CD4-positive, alpha-beta T cell (primary cell): ENCODE results near the gene NPBWR2. TPM values are rescaled to one million over a fixed set of nuclear protein-coding genes. Genes with fewer than 3 reads are reported as not detected.

ENCODE experiments used
- ATAC-seq: fragments of 200-7000 bp; cut with Tn5 transposase; one replicate; pipeline ENCODE4 v1.10.0; 2022; ENCODE audit warnings: mild to moderate bottlenecking; ENCODE audit not compliant: poor library complexity
- CTCF ChIA-PET: fragments of 350-600 bp; sonication (Branson Sonifier 250); formaldehyde crosslinking; loops from one replicate; lab custom pipeline; 2021; ENCODE audit warnings: antibody characterized with exemption, inconsistent platforms; lab: Charles Lee
- POLR2A ChIA-PET: fragments of 350-600 bp; sonication (Branson Sonifier 250); formaldehyde crosslinking; loops from one replicate; lab custom pipeline; 2021; ENCODE audit warnings: antibody characterized with exemption, inconsistent platforms; lab: Charles Lee
- DNase-seq, 14 experiments: peaks; one replicate each; pipeline ENCODE4 v3.0.0-alpha.2; 2013 to 2020; ENCODE audit warnings: mixed read lengths in 2 of 14
- H3K27ac ChIP-seq, 2 donors: one replicate each; pipeline versions ENCODE4 v1.5.1 to v1.7.0; 2013; ENCODE audit warnings: low read length in 2 of 2, low read depth in 1 of 2, mild to moderate bottlenecking in 1 of 2
- H3K27me3 ChIP-seq, 2 experiments: 1 replicate in 1 of 2; 2 replicates in 1 of 2; pipeline versions ENCODE4 v1.6.1 to v1.7.0; 2013; ENCODE audit warnings: low read length in 2 of 2, control low read depth in 1 of 2, mild to moderate bottlenecking in 1 of 2, moderate library complexity in 1 of 2; ENCODE audit not compliant: insufficient read depth in 2 of 2, control insufficient read depth in 1 of 2
- H3K36me3 ChIP-seq: one replicate; pipeline ENCODE4 v1.6.1; 2013; ENCODE audit warnings: low read length, control low read depth; ENCODE audit not compliant: insufficient read depth
- H3K4me1 ChIP-seq: one replicate; pipeline ENCODE4 v1.6.1; 2013; ENCODE audit warnings: low read length, control low read depth; ENCODE audit not compliant: insufficient read depth
- H3K4me3 ChIP-seq: one replicate; pipeline ENCODE4 v1.5.1; 2013; ENCODE audit warnings: mild to moderate bottlenecking, low read length, moderate library complexity
- H3K9me3 ChIP-seq, 2 experiments: 1 replicate in 1 of 2; 2 replicates in 1 of 2; pipeline versions ENCODE4 v1.6.1 to v1.7.0; 2013; ENCODE audit warnings: low read length in 2 of 2, mild to moderate bottlenecking in 2 of 2, control low read depth in 1 of 2, moderate library complexity in 1 of 2; ENCODE audit not compliant: control insufficient read depth in 1 of 2, insufficient read depth in 1 of 2
- H3K27ac Mint-ChIP-seq: one replicate; pipeline ENCODE4 v1.8.0; 2020; ENCODE audit warnings: mixed read lengths
- H3K27me3 Mint-ChIP-seq: one replicate; pipeline ENCODE4 v1.8.0; 2021; ENCODE audit warnings: mixed read lengths
- H3K36me3 Mint-ChIP-seq: one replicate; pipeline ENCODE4 v1.8.0; 2021; ENCODE audit warnings: low read depth, mixed read lengths
- H3K4me1 Mint-ChIP-seq: one replicate; pipeline ENCODE4 v1.8.0; 2021; ENCODE audit warnings: low read depth, mixed read lengths
- H3K4me3 Mint-ChIP-seq: one replicate; pipeline ENCODE4 v1.8.0; 2020; ENCODE audit warnings: mild to moderate bottlenecking, mixed read lengths
- H3K9me3 Mint-ChIP-seq: one replicate; pipeline ENCODE4 v1.8.0; 2020; ENCODE audit warnings: mixed read lengths
- CTCF ChIP-seq: fragments of 200-600 bp; IDR thresholded peaks from one replicate; pipeline ENCODE4 v1.8.0; 2022; ENCODE audit warnings: antibody characterized with exemption, mild to moderate bottlenecking
- intact Hi-C, 2 experiments: fragments of 100-400 bp; cut with DNase I in 1 of 2; cut with micrococcal nuclease in 1 of 2; formaldehyde crosslinking; loops; one replicate each; pipeline versions ENCODE4 v1.15.1 to v1.9.0; 2023 to 2025; cut with DNase I, micrococcal nuclease
- total RNA-seq, 174 experiments: library from RNA in 2 of 174; stranded (reverse) in 2 of 174; gene quantifications; one replicate each; pipeline ENCODE4 v1.2.3 and lab custom pipeline; 2021 to 2026

The NPBWR2 gene
- total RNA-seq, 2 experiments from 2014 or later = 0.38 to 0.47 TPM

- Mint-ChIP-seq H3K4me1 (peaks cover 39% of the 10 kb centered on the region), H3K27me3 (no peaks in the 10 kb centered on the region), H3K27ac (peak overlapping the region; percentile 86), H3K4me3 (peak overlapping the region; percentile 91), H3K36me3 (peaks cover 26% of the 10 kb centered on the region), H3K9me3 (no peaks in the 10 kb centered on the region)
- Histone ChIP-seq H3K36me3 (peaks cover 36% of the 10 kb centered on the region), H3K27ac (peak overlapping the region; percentile 57 to 80), H3K4me3 (peak overlapping the region; percentile 93), H3K27me3 (no peaks in the 10 kb centered on the region), H3K4me1 (peaks cover 57% of the 10 kb centered on the region), H3K9me3 (no peaks in the 10 kb centered on the region)
- DNase-seq = peak; percentile 50 to 83 (median 66)
- TF ChIP-seq CTCF = no peak
- ATAC-seq = peak; percentile 73
- ChIA-PET POLR2A (interaction anchor here (0.5 to 3.7 kb wide), 10 partner anchors 9 to 443 kb away, joined by 3 to 30 read pairs (median 8); partner anchors contain the start of genes PCMTD2 and TCEA2), CTCF (interaction anchor here (0.7 to 3.0 kb wide), 4 partner anchors 8 to 104 kb away, joined by 3 to 12 read pairs (median 6); no protein-coding TSS in a partner anchor)
- intact Hi-C loops = loop anchor here in 1 of 2 experiments (2.0 to 5.0 kb wide), 2 partner anchors 15 to 36 kb away; partner anchors contain the start of gene TCEA2
Measured at GRCh38 chr20:64077876-64078551, 29.4 kb downstream of the NPBWR2 start.

GRCh38 chr20:64077541-64077875 lies 29.9 kb downstream of the NPBWR2 start:
- H3K36me3 Mint-ChIP-seq = peaks cover 29% of the 10 kb centered on the region
- H3K27me3 ChIP-seq = no peaks in the 10 kb centered on the region
- ChIA-PET CTCF (interaction anchor here (0.7 to 3.0 kb wide), 5 partner anchors 8 to 104 kb away, joined by 3 to 12 read pairs (median 5); no protein-coding TSS in a partner anchor), POLR2A (interaction anchor here (0.5 to 3.7 kb wide), 10 partner anchors 8 to 442 kb away, joined by 3 to 30 read pairs (median 8); partner anchors contain the start of genes PCMTD2 and TCEA2)
- no peak for TF ChIP-seq CTCF
- H3K9me3 Mint-ChIP-seq = no peaks in the 10 kb centered on the region
- peak overlapping the region; percentile 91 for H3K4me3 Mint-ChIP-seq
- ATAC-seq (no peak), DNase-seq (no peak)
- no peaks in the 10 kb centered on the region for H3K27me3 Mint-ChIP-seq
- H3K27ac Mint-ChIP-seq = peak overlapping the region; percentile 86
- H3K36me3 ChIP-seq = peaks cover 41% of the 10 kb centered on the region
- H3K27ac ChIP-seq = peak overlapping the region; percentile 68 to 80
- H3K4me3 ChIP-seq = peak overlapping the region; percentile 93
- intact Hi-C loops = loop anchor here in 1 of 2 experiments (5.0 kb wide), 1 partner anchor 35 kb away; no protein-coding TSS in a partner anchor
- H3K4me1 ChIP-seq = peaks cover 52% of the 10 kb centered on the region
- H3K9me3 ChIP-seq = no peaks in the 10 kb centered on the region
- peaks cover 34% of the 10 kb centered on the region for H3K4me1 Mint-ChIP-seq

- Mint-ChIP-seq H3K27ac (peak overlapping the region; percentile 86), H3K4me1 (peaks cover 30% of the 10 kb centered on the region), H3K36me3 (peaks cover 33% of the 10 kb centered on the region), H3K9me3 (no peaks in the 10 kb centered on the region), H3K27me3 (no peaks in the 10 kb centered on the region), H3K4me3 (peak overlapping the region; percentile 91)
- no peaks in the 10 kb centered on the region for H3K27me3 ChIP-seq
- intact Hi-C loops = loop anchor here in 1 of 2 experiments (5.0 kb wide), 1 partner anchor 35 kb away; no protein-coding TSS in a partner anchor
- H3K9me3 ChIP-seq = no peaks in the 10 kb centered on the region
- ChIA-PET CTCF (interaction anchor here (1.5 to 3.0 kb wide), 3 partner anchors 11 to 103 kb away, joined by 3 to 12 read pairs (median 8); no protein-coding TSS in a partner anchor), POLR2A (interaction anchor here (1.2 to 3.7 kb wide), 6 partner anchors 8 to 97 kb away, joined by 3 to 30 read pairs (median 10); partner anchors contain the start of gene PRPF6)
- H3K4me1 ChIP-seq = peaks cover 48% of the 10 kb centered on the region
- DNase-seq (peak in 8 of 14 experiments; percentile 33 to 64 (median 49)), ATAC-seq (no peak)
- peak overlapping the region; percentile 93 for H3K4me3 ChIP-seq
- no peak for TF ChIP-seq CTCF
- H3K27ac ChIP-seq = peak overlapping the region; percentile 68 to 80
- H3K36me3 ChIP-seq = peaks cover 45% of the 10 kb centered on the region
Measured at GRCh38 chr20:64077094-64077493, 30.3 kb downstream of the NPBWR2 start.
